ENCODE measurements around the gene YIPF2.

The YIPF2 gene

GRCh38 chr19:10874024-10874423, 54.4 kb downstream of the YIPF2 start:
- no peak for DNase-seq (ENCODE audit: low spot score)

GRCh38 chr19:10872546-10873107, 55.8 kb downstream of the YIPF2 start:
- no peak for DNase-seq (ENCODE audit: low spot score)
